GM12878 (cell line): ENCODE results near the gene TRABD. TPM values are rescaled to one million over a fixed set of nuclear protein-coding genes. Genes with fewer than 3 reads are reported as not detected.

ENCODE experiments used
- ATAC-seq: fragments of 200-7000 bp; cut with Tn5 transposase; 3 replicates; pipeline ENCODE4 v1.9.1; 2020; ENCODE audit warnings: mild to moderate bottlenecking, moderate library complexity
- BruUV-seq: library from RNA; stranded (reverse); fragments of 400-500 nt; replicated peaks from 2 replicates; lab custom pipeline; 2021; lab: Mats Ljungman, UMichigan
- CTCF ChIA-PET: fragments of 300-600 bp; sonication (Branson Sonifier 250); formaldehyde crosslinking; extraction: SDS; loops from one replicate; lab custom pipeline; 2021; ENCODE audit warnings: inconsistent platforms; lab: Yijun Ruan, JAX
- POLR2A ChIA-PET: fragments of 350-600 bp; formaldehyde crosslinking; extraction: SDS; loops from one replicate; lab custom pipeline; 2021; ENCODE audit warnings: inconsistent platforms; lab: Charles Lee
- RAD21 ChIA-PET: fragments of 300-600 bp; sonication (Branson Sonifier 250); formaldehyde crosslinking; loops from one replicate; lab custom pipeline; 2023; ENCODE audit warnings: antibody characterized with exemption; ENCODE audit not compliant: unreplicated experiment; lab: Charles Lee
- SMC1A ChIA-PET: fragments of 300-600 bp; sonication (Branson Sonifier 250); formaldehyde crosslinking; loops from one replicate; lab custom pipeline; 2023; ENCODE audit not compliant: unreplicated experiment, uncharacterized antibody; lab: Charles Lee
- DNase-seq: peaks from one replicate; pipeline ENCODE4 v3.0.0-alpha.2; 2011; ENCODE audit warnings: low read depth, low spot score
- FAIRE-seq: peaks from 3 replicates; lab custom pipeline; 2011; peaks lifted over from hg19 to GRCh38; lab: Jason Lieb, UNC
- H2AFZ ChIP-seq: 2 replicates; pipeline ENCODE4 v1.6.0; 2011; ENCODE audit warnings: low read depth, low read length, control low read depth; ENCODE audit not compliant: control insufficient read depth
- H3K27ac ChIP-seq: 2 replicates; pipeline ENCODE4 v1.5.1; 2011; ENCODE audit warnings: control low read depth; ENCODE audit not compliant: control insufficient read depth, insufficient read depth
- H3K27me3 ChIP-seq, 2 experiments: replicated peaks in 1 of 2; 2 replicates each; pipeline versions ENCODE4 v1.6.0 to v1.6.1; 2011; ENCODE audit warnings: low read length in 1 of 2; ENCODE audit not compliant: control insufficient read depth in 2 of 2, insufficient read depth in 2 of 2
- H3K36me3 ChIP-seq, 2 experiments: 2 replicates each; pipeline ENCODE4 v1.5.1; 2011; ENCODE audit warnings: low read length in 1 of 2; ENCODE audit not compliant: control insufficient read depth in 2 of 2, insufficient read depth in 2 of 2
- H3K4me1 ChIP-seq: 2 replicates; pipeline ENCODE4 v1.6.1; 2011; ENCODE audit warnings: mild to moderate bottlenecking, low read length, moderate library complexity, mixed read lengths; ENCODE audit not compliant: control insufficient read depth, insufficient read depth
- H3K4me2 ChIP-seq: 2 replicates; pipeline ENCODE4 v1.6.0; 2011; ENCODE audit warnings: control low read depth; ENCODE audit not compliant: control insufficient read depth, insufficient read depth
- H3K4me3 ChIP-seq: fragments of 200-600 bp; sonication (generic); 2 replicates; pipeline ENCODE4 v1.5.1; 2016
- H3K79me2 ChIP-seq: 2 replicates; pipeline ENCODE4 v1.6.0; 2011; ENCODE audit warnings: low read length; ENCODE audit not compliant: control insufficient read depth, insufficient read depth
- H3K9ac ChIP-seq: 2 replicates; pipeline ENCODE4 v1.8.0; 2011; ENCODE audit warnings: low read length, control low read depth, mixed read lengths; ENCODE audit not compliant: control insufficient read depth, insufficient read depth
- H3K9me3 ChIP-seq: replicated peaks from 3 replicates; pipeline ENCODE4 v1.5.1; 2011; ENCODE audit warnings: mild to moderate bottlenecking, low read length; ENCODE audit not compliant: control insufficient read depth, insufficient read depth
- H4K20me1 ChIP-seq: 2 replicates; pipeline ENCODE4 v1.6.0; 2011; ENCODE audit not compliant: control insufficient read depth, insufficient read depth
- BRCA1 ChIP-seq: IDR thresholded peaks from 2 replicates; pipeline ENCODE4 v1.6.1; 2011; ENCODE audit warnings: low read depth, low read length, improper control_type of control experiment
- DPF2 ChIP-seq: fragments of 450-650 bp; IDR thresholded peaks from 2 replicates; pipeline ENCODE4 v1.6.1; 2017; ENCODE audit warnings: mild to moderate bottlenecking
- ESRRA ChIP-seq: IDR thresholded peaks from 2 replicates; pipeline ENCODE4 v1.6.1; 2012; ENCODE audit warnings: mild to moderate bottlenecking, low read length, improper control_type of control experiment
- SMC3 ChIP-seq: IDR thresholded peaks from 2 replicates; pipeline ENCODE4 v1.6.1; 2011; ENCODE audit warnings: low read length, improper control_type of control experiment, borderline replicate concordance
- WGBS: methylation state at CpG from one replicate; pipeline ENCODE4 v1.1.6; 2016; ENCODE audit warnings: low lambda C conversion rate; ENCODE audit not compliant: insufficient replicate concordance, insufficient coverage; ENCODE audit errors: missing lambda C conversion rate; 5-methylcytosine and 5-hydroxymethylcytosine counted together
- in situ Hi-C: fragments of 300-500 bp; cut with MboI; formaldehyde crosslinking; loops from 9 replicates; pipeline ENCODE4 v1.14.3; 2018; ENCODE audit warnings: mixed read lengths
- intact Hi-C: fragments of 100-400 bp; cut with micrococcal nuclease; formaldehyde crosslinking; loops from one replicate; pipeline ENCODE4 v1.14.2; 2022; ENCODE audit not compliant: unreplicated experiment
- polyA plus RNA-seq, 11 experiments: library from polyadenylated mRNA; depleted of rRNA in 4 of 11; unstranded in 6 of 11; stranded (reverse) in 5 of 11; fragments of >200 nt; fragmentation: Nextera tagmentation in 4 of 11; fragmentation: Illumina TruSeq in 1 of 11; extraction: Ambion mirVana in 4 of 11; extraction: Trizol in 1 of 11; gene quantifications; 1 replicate in 1 of 11; 2 replicates in 10 of 11; pipeline versions ENCODE4 v1.2.1 to v1.2.3, GENCODE V29; 2011 to 2016; ENCODE audit warnings: inconsistent platforms in 2 of 11, missing spikeins in 2 of 11, low read depth in 1 of 11
- total RNA-seq, 4 experiments: library from RNA; depleted of rRNA in 3 of 4; stranded (reverse); fragments of >200 nt in 3 of 4; fragmentation: Illumina TruSeq in 1 of 4; extraction: Trizol in 1 of 4; gene quantifications; 2 replicates each; pipeline versions ENCODE4 v1.2.1 to v1.2.3, GENCODE V29; 2013 to 2021
- TF ChIP-seq, protein P1 (sequence below): IDR thresholded peaks from 2 replicates; pipeline ENCODE4 v1.6.1; 2012; ENCODE audit warnings: low read depth, low read length, improper control_type of control experiment
- TF ChIP-seq, protein P2 (sequence below): fragments of 450-650 bp; IDR thresholded peaks from 2 replicates; pipeline ENCODE4 v1.6.1; 2017; ENCODE audit warnings: borderline replicate concordance

TRABD gene
- total and polyA plus RNA-seq, 10 of the 15 experiments (the other 5 are each of a cell fraction or from before 2014, with no cell fraction given), result 0.43 to 116 (median 58.1) TPM

DNA sequence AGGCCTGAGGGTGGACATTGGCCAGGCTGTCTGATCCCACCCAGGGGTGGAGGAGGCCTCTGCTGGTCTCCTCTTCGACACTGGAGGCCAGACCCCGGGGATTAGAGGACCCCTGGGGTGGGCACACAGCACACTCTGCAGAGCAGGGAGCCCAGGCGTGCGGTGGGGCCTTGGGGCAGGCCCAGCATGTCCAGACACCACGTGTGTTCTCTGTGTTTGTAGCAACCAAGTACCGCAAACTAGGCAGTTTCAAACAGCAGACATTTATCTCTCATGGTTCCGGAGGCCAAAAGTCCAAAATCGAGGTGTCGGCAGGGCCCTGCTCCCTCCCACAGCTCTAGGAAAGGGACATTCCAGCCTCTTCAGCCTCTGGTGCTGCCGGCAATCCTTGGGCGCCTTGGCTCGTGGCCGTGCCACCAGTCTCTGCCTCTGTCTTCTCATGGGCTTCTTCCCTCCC lies 13.7 kb upstream of the TRABD start:
- 69% methylated on average over 13 of the region's 13 CpGs for WGBS
- H2AFZ ChIP-seq, result no peak overlapping the region
- H3K4me3 ChIP-seq, result no peak overlapping the region
- ChIA-PET POLR2A (no interaction called here), RAD21 (no interaction called here), SMC1A (no interaction called here), CTCF (no interaction called here)
- BruUV-seq, result no TSS peak
- DNase-seq, result no peak
- H3K27me3 ChIP-seq, result peaks cover 2 to 5% of the 10 kb centered on the region in 2 experiments; a peak in 3 of 4 replicates
- no peak for ATAC-seq
- FAIRE-seq, result no peak
- H3K36me3 ChIP-seq, result no peaks in the 10 kb centered on the region
- in situ Hi-C loops, result no loop called here
- no peak overlapping the region for H3K4me2 ChIP-seq
- no peaks in the 10 kb centered on the region for H3K79me2 ChIP-seq
- no peaks in the 10 kb centered on the region for H3K9me3 ChIP-seq
- H3K27ac ChIP-seq, result no peak overlapping the region
- H3K9ac ChIP-seq, result no peak overlapping the region
- no peaks in the 10 kb centered on the region for H4K20me1 ChIP-seq
- peaks cover 6% of the 10 kb centered on the region for H3K4me1 ChIP-seq
- intact Hi-C loops, result no loop called here
- TF ChIP-seq, protein P1, sequence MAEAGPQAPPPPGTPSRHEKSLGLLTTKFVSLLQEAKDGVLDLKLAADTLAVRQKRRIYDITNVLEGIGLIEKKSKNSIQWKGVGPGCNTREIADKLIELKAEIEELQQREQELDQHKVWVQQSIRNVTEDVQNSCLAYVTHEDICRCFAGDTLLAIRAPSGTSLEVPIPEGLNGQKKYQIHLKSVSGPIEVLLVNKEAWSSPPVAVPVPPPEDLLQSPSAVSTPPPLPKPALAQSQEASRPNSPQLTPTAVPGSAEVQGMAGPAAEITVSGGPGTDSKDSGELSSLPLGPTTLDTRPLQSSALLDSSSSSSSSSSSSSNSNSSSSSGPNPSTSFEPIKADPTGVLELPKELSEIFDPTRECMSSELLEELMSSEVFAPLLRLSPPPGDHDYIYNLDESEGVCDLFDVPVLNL, result no peak
- TF ChIP-seq SMC3 (no peak), DPF2 (no peak), BRCA1 (no peak), ESRRA (no peak)
- TF ChIP-seq, protein P2, sequence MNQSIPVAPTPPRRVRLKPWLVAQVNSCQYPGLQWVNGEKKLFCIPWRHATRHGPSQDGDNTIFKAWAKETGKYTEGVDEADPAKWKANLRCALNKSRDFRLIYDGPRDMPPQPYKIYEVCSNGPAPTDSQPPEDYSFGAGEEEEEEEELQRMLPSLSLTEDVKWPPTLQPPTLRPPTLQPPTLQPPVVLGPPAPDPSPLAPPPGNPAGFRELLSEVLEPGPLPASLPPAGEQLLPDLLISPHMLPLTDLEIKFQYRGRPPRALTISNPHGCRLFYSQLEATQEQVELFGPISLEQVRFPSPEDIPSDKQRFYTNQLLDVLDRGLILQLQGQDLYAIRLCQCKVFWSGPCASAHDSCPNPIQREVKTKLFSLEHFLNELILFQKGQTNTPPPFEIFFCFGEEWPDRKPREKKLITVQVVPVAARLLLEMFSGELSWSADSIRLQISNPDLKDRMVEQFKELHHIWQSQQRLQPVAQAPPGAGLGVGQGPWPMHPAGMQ, result no peak
